GM20431 (cell line): ENCODE data around the gene HEG1.
"Not testable (repeated sequence)": the region's sequence is repeated elsewhere in the genome, so short reads cannot be mapped to it uniquely, and the experiment has no call there.

Experiments
- in situ Hi-C: fragments of 300-500 bp; cut with MseI, MboI; formaldehyde crosslinking; loops from one replicate; pipeline ENCODE4 v1.15.0; 2020; ENCODE audit warnings: low sequenced_read_pairs; ENCODE audit not compliant: unreplicated experiment

HEG1 gene, protein sequence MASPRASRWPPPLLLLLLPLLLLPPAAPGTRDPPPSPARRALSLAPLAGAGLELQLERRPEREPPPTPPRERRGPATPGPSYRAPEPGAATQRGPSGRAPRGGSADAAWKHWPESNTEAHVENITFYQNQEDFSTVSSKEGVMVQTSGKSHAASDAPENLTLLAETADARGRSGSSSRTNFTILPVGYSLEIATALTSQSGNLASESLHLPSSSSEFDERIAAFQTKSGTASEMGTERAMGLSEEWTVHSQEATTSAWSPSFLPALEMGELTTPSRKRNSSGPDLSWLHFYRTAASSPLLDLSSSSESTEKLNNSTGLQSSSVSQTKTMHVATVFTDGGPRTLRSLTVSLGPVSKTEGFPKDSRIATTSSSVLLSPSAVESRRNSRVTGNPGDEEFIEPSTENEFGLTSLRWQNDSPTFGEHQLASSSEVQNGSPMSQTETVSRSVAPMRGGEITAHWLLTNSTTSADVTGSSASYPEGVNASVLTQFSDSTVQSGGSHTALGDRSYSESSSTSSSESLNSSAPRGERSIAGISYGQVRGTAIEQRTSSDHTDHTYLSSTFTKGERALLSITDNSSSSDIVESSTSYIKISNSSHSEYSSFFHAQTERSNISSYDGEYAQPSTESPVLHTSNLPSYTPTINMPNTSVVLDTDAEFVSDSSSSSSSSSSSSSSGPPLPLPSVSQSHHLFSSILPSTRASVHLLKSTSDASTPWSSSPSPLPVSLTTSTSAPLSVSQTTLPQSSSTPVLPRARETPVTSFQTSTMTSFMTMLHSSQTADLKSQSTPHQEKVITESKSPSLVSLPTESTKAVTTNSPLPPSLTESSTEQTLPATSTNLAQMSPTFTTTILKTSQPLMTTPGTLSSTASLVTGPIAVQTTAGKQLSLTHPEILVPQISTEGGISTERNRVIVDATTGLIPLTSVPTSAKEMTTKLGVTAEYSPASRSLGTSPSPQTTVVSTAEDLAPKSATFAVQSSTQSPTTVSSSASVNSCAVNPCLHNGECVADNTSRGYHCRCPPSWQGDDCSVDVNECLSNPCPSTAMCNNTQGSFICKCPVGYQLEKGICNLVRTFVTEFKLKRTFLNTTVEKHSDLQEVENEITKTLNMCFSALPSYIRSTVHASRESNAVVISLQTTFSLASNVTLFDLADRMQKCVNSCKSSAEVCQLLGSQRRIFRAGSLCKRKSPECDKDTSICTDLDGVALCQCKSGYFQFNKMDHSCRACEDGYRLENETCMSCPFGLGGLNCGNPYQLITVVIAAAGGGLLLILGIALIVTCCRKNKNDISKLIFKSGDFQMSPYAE (N-terminal part only)

DNA sequence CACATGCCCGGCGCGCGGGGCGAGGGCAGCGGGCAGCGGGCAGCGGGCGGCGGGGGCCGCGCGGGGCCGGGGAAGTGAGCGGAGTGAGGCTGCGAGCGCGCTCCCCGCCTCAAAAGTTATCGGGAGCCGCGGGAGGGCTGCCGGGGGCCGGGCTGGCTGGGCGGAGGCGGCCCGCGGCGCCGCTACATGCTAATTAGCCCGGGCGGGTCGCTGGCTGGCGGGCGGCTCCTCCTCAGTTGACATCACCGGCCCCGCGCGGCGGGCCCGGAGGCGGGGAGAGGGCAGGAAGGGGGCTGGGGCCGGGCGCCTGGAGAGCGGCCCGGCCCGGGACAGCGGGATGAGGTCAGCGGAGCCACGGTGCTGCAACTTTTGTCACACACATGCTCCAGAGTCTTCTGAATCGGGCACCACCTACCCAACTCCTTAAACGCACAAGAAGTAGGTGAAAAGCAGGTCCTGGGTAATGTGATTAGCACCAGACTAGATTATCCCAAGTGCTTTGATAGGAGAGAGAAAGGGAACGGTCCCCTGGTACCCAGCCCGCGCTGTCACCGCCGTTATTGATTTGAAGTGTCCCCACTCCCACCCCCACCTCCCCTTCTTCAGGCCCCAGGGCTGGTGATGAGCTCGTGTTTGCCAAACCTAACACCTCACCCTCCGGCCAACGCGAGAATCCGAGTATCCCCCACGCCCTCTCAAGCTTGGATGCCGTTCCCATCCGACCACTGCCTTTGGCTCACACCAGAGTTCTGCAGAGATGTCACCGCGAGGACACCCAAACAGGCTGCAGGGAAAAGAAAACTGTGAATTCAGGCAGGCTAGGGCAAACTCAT is at the start of gene HEG1:
Gene HEG1 (minus strand): TSS at position 85 of the 833 bp plus-strand sequence. CDS start 107 bp downstream, outside the sequence.
- in situ Hi-C loops = no loop called here

DNA sequence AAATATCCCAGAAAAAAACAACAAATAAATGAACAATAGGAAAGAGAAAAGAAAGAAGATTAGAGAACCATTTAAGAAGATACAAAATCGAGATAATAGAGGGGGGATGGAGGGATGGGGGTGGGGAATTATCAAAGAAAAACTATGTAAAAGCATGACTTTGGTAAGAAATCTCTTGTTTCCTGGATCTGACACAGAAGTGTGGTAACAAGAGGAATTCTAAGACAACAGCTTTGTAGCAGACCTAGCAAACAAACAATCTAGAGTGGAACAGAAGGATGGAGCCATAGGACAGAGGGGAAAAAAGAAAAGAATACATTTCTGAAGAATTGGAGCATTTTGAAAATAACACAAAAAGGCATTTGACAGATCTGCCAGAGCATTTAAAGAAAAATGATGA is 49.3 kb upstream of the HEG1 start:
- in situ Hi-C loops = no loop called here

DNA sequence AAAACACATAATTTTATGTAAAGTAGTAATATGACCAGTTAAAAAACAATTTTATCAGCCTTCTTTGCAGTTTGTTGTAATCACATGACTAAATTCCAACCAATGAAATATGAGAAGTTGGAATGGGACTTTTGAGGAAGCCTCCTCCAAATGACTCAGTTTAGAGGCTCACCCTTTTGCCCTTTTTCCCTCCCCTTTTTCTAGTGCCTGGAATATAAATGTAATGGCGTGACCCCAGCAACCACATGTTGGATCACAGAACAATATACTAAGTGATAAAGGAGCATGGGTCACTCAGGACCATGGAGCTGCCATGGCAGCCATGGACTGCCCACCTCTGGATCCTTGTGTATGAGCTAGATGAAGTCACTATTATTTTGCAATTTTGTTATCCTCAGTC is 48.8 kb upstream of the HEG1 start:
- in situ Hi-C loops = no loop called here

DNA sequence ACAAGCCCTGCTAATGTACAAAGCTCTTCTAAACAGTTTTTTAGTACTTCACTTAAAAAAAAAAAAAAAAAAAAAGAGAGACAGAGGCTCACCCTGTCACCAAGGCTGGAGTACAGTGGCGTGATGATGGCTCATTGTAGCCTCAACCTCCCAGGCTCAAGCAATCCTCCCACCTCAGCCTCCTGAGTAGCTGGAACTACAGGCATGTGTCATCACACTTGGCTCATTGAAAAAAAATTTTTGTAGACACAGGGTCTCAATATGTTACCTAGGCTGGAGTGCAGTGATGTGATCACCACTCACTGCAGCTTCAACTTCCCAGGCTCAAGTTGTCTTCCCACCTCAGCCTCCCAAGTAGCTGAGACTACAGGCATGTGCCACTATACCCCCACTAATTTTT is 47.6 kb upstream of the HEG1 start:
- in situ Hi-C loops = no loop called here

DNA sequence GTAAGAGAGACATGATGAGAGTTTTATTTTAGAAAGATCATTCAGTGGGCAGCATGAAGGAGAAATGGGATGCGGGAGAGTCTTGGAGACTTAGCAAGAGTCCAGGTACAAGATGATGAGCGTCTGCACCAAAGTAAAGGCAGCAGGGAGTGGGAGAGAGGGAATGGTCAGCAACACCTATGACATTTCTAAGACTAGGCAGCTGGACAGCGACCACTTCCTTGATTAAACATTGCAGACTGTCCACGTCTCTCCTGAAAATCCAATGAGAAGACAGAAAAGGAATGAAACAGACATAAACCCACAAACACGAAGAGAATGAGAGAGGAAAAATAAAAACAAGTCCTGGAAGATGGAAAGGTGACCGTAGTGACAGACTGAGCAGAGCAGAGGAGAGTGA is 46.7 kb upstream of the HEG1 start:
- in situ Hi-C loops = no loop called here

DNA sequence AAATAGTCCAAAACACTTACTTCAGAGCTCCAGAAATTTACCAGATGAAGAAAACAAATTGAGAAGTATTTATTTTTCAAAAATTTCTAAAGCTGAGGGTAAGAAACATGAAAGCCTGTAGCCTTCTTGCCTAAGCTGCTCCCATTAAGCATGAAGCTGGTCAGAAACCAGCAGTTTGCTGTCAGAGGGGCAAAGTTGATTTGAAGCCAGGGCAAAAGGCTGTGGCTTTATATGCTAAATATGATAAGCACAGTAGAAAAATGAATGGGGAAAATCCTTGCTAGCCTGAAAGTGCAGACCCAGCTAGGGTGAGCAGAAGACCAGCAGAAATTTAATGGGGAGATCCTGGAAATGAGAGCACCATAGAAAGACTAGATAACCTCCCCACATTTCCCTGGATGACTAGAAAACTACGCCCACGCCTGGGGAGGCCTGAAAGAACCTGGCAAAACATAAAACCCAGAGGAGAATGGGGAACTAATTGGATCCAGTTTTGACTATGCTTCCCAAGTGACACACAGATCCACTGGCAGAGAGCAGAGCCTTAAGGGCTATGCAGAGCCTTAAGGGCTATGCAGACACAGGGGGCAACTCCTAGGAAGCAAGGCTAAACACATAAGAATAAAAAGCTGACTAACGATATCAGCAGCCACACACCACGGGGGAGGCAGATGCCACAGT is 43.0 kb upstream of the HEG1 start:
- in situ Hi-C loops = no loop called here

DNA sequence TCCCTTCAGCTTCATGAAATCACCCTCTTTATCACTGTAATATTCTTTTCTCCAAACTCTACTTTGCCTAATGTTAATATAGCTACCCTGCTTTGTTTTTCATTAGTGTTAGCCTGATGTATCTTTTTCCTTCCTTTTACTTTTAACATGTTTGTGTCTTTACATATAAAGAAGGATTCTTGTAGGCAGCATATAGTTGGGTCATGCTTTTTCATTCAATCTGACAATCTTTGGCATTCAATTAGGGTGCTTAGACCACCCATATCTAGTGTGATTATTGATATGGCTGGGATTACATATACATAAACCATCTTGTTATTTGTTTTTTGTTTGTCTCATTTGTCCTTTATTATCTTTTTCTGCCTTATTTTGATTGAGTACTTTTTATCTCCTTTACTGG is 34.9 kb upstream of the HEG1 start:
- in situ Hi-C loops = no loop called here

DNA sequence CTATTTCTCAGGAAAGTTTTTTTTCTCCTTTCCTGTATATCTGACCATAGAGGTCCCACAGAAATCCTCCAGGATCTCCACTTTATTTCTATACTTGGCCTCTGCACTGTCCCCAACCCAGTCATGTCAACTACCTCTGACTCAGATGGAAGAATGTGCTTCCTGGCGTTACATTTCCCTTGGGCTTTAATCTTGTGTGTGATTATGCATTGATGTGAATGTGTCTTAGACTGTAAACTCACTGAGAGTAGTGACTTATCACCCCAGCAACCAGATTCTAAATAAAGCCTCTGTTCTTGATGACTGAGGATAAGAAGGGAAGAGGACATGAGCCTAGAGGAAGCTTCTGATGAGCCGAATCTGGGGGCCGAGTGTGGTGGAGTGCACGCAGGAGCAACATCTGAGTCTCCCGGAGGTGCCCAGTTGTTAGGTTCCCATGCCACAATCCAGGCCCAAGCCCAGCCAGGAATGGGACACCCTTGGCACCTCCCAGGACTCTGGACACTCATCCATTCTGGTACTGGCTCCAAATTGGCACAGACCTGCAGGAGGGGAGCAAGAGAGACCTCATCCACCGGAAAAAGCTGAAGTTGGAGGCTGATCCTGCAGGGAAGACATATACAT is 32.1 kb upstream of the HEG1 start:
- in situ Hi-C loops = no loop called here

DNA sequence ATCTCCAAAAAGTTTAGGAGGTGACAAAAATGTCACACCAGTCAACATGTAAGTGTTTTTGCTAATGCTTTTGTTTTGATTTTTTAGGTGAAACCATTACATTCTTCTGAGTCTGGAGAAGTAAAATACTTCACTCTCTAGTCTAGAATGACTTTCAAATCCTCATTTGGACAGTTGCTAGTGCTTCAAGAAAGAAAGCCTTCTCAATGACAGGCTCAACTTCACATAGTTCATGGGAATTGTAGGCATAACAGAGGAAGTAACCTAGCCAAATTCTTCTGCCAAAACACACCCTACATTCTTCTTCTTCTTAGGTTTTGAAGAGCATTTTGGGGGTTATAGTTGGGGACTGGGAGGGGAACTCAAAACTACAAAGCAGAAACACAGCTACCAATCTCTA is 29.4 kb upstream of the HEG1 start:
- in situ Hi-C loops = no loop called here

DNA sequence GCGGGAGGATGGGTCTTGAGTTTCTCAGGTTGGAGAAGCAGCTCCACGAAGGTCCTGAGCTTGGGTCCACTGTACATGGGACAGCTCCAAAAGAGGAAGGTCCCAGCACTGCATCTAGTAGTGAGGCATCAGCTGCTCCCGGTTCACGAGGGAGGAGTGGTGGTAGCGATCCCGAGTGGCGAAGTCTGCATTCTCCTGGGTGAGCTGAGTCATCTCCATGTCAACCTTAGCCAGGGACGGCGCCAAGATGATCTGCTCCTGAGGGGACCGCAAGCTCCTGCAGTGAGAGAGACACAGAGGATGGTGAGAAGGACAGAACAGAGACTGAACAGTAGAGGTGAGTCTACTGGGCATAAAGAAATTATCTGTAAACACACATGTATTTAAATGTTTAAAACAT is 28.0 kb upstream of the HEG1 start:
- in situ Hi-C loops = no loop called here

DNA sequence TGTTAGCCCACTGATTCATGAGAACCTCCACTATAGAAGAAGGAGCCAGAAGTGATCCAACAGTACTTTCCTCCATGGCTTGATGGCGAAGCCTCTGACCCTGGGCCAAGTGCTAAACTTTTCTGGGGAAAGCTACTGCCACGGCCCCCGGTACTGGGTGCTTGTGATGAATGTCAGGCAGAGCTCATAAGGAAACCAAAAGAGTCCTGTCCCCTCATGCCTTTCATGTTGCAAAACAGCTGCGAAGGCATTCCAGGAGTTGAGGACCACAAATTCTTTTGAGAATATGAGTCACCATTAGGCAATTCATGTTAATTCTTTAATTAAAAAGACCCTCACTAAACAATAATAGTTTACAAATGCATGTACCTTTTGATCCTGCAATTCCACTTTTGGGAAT is 26.5 kb upstream of the HEG1 start:
- in situ Hi-C loops = not testable (repeated sequence)

DNA sequence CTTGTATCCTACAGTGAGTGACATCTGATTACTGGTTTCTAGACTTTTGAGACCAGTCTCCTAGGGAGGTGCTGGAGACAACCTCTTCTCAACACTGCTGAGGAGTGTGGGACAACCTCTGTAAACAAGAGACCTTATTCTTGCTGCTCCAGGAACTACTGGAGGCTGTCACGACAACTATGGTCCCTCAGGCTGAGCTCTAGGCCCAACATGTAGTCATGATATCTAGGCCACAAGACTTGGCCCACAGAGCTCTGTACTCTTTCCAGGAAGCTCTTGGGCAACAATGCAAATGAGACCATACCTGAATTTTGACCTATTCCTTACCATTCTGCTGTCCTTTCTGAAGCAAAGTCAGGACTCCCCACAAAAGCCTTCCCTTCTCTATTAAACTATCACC is 24.3 kb upstream of the HEG1 start:
- in situ Hi-C loops = no loop called here

DNA sequence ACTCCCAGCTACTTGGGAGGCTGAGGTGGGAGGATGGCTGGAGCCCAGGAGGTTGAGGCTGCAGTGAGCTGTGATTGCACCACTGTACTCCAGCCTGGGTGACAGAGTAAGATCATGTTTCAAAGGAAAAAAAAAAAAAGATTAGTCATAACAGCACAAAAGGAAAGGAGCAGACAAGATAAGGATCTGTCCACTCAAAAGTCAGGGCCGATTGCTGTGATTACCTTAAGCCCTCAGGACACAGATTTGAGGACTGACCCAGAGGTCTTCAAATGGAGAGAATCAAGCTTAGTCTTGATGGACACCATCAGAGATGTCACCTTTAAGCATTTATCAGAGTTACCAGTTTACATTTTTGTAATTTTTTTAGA is 23.9 kb upstream of the HEG1 start:
- in situ Hi-C loops = no loop called here

DNA sequence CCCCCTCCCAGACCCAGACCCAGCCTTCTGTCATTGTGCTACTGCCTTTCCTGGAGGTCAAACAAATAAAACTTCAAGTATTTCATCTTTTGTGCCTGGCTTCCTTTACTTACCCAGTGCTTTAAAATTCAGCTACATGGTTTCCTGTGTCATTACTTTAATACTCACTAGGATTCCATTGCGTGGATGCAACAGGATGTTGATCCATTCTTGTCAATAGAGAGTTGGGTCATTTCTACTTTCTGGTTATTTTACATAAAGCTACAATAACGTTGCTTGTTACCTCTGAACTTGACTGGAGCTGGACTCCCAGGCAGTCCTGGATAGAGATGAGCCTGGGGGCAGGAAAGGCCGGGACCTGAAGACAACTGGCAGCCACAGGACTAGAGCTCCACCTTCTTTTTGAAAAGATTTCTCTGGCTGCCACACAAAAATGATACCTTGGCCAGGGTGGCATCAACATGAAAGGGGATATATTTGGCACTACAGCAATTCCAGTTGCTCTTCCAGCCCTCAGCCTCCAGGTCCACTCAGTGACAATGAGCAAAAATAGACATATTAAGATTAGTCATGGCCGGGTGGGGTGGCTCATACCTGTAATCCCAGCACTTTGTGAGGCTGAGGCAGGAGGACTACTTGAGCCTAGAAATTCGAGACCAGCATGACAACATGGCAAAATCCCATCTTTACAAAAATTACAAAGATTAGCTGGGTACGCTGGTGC is 23.3 kb upstream of the HEG1 start:
- in situ Hi-C loops = no loop called here

DNA sequence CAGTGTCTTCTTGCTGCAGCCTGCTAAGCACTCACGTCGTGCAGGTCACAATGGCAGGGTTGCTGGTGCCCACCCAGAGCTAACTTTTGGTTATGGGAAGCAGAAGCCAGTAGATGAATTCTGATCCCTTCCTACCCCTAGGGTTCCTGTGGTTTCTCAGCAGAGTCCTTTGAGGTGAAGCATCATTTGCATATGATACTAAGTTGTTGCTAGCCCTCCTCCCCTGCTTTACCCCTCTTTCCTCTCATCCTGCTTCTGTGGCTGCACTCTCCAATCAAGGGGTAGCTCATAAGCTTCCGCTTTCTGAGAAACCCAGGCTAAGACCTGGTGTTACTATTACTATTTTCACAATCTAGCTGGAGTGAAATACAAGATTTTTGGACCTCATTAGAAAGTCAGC is 22.1 kb upstream of the HEG1 start:
- in situ Hi-C loops = no loop called here

DNA sequence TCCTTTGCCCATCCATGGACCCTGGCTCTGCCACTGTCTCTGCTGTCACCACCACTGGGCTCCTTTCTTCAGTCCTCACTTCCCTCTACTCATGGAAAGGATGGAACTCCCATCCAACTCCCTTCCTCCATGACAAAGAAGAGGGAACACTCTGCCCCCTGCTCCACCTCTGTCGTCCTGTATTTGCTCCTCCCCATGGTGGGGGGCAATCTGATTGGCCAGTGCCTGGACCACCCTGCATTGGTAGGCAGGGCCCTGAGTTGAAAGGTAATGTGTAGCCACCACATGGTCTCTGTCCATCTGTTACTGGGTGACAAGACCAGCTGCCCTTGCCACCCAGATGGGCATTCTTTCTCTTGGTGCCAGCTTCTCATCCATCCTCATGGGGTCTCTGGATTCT is 20.7 kb upstream of the HEG1 start:
- in situ Hi-C loops = no loop called here

DNA sequence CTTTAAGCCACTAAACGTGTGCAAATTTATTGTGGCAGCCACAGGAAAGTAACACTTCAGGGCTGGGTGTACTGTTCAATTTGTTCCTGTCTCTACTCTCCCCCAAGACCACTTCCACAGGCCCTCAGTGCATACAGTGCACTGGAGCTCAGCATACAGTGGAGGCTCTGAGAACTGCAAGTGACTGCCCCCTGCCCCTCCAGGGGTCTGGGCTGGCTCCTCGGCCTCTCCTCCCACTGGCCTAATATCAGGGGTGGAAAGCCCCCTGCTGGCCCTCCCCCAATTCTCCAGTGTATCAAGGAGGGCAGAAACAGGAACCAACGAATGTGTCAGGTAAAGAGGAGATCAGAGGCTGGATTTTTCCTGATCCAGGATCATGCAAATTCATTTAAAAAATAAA is 19.9 kb upstream of the HEG1 start:
- in situ Hi-C loops = no loop called here

DNA sequence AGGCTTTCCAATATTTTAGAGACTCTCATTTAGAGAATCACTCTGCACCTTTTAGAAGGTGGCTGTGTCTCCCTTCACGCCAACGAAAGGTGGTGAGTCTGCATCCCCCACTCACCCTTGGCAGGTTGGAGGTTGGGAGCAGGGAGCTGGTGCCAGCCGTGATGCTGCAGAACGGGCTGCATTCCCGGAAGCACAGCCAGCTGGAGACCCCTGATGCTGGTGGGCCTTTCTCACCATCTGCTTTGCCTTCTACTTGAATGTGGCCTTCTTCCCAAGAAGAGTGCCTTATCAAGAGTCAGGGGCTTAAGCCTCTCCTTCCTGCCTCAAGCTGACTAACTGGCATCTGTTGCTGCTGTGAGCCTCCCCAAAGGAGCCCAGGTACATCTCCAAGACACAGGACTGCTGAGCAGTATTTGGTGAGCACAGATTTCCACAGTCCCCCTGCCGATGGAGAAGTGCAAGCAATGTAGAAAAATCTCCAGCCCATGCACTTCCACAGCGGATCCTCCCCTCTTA is 17.7 kb upstream of the HEG1 start:
- in situ Hi-C loops = no loop called here
